Measurements from ENCODE around the gene ATL2. TPM values are rescaled to one million over a fixed set of nuclear protein-coding genes. Genes with fewer than 3 reads are reported as not detected.

ATL2 gene
- total and polyA plus RNA-seq, 5 donors from 2014 or later: 16.0 to 60.9 (median 24.4) TPM

GRCh38 chr2:38265461-38265860, 111.6 kb downstream of the ATL2 start:
- Histone ChIP-seq H3K27ac (ENCODE audit: insufficient read depth, low read length, poor library complexity, severe bottlenecking) (no peak overlapping the region), H3K4me1 (ENCODE audit: control insufficient read depth, insufficient read depth, low read length, poor library complexity, severe bottlenecking) (no peaks in the 10 kb centered on the region), H3K9me3 (ENCODE audit: control insufficient read depth in 2 of 2, low read length in 2 of 2) (peaks cover 0 to 5% of the 10 kb centered on the region in 2 experiments), H3K27me3 (ENCODE audit: control insufficient read depth, insufficient read depth, low read length) (peaks cover 4% of the 10 kb centered on the region), H3K36me3 (ENCODE audit: control insufficient read depth, insufficient read depth, low read length) (no peaks in the 10 kb centered on the region), H3K4me3 (ENCODE audit: low read depth, low read length) (no peak overlapping the region)
- no peak overlapping the region for H3K27ac Mint-ChIP-seq
- DNase-seq: no peak
- no peak for ATAC-seq (ENCODE audit: low read depth in 2 of 2)
- H3K36me3 Mint-ChIP-seq: no peaks in the 10 kb centered on the region
- H3K4me3 Mint-ChIP-seq: no peak overlapping the region
- H3K4me1 Mint-ChIP-seq: peaks cover 0 to 12% (median 3%) of the 10 kb centered on the region in 4 donors
- H3K27me3 Mint-ChIP-seq: peaks cover 14% of the 10 kb centered on the region
- peaks cover 0 to 11% (median 3%) of the 10 kb centered on the region in 7 donors for H3K9me3 Mint-ChIP-seq

GRCh38 chr2:38264396-38265221, 112.5 kb downstream of the ATL2 start:
- H3K4me3 ChIP-seq (ENCODE audit: low read depth, low read length): no peak overlapping the region
- no peaks in the 10 kb centered on the region for H3K36me3 ChIP-seq (ENCODE audit: control insufficient read depth, insufficient read depth, low read length)
- peaks cover 6% of the 10 kb centered on the region for H3K27me3 ChIP-seq (ENCODE audit: control insufficient read depth, insufficient read depth, low read length)
- peaks cover 0 to 14% (median 4%) of the 10 kb centered on the region in 4 donors for H3K4me1 Mint-ChIP-seq
- no peaks in the 10 kb centered on the region for H3K36me3 Mint-ChIP-seq
- H3K4me3 Mint-ChIP-seq: no peak overlapping the region
- no peak for ATAC-seq (ENCODE audit: low read depth in 2 of 2)
- H3K4me1 ChIP-seq (ENCODE audit: control insufficient read depth, insufficient read depth, low read length, poor library complexity, severe bottlenecking): no peaks in the 10 kb centered on the region
- H3K9me3 Mint-ChIP-seq: peaks cover 0 to 11% (median 3%) of the 10 kb centered on the region in 7 donors
- H3K9me3 ChIP-seq (ENCODE audit: control insufficient read depth in 2 of 2, low read length in 2 of 2): peaks cover 0 to 5% of the 10 kb centered on the region in 2 experiments
- peaks cover 19% of the 10 kb centered on the region for H3K27me3 Mint-ChIP-seq
- no peak for DNase-seq
- H3K27ac ChIP-seq (ENCODE audit: insufficient read depth, low read length, poor library complexity, severe bottlenecking): no peak overlapping the region
- H3K27ac Mint-ChIP-seq: peak overlapping the region in 1 of 3 donors; percentile 64

GRCh38 chr2:38263293-38263692, 113.8 kb downstream of the ATL2 start:
- Histone ChIP-seq H3K4me1 (ENCODE audit: control insufficient read depth, insufficient read depth, low read length, poor library complexity, severe bottlenecking) (no peaks in the 10 kb centered on the region), H3K9me3 (ENCODE audit: control insufficient read depth in 2 of 2, low read length in 2 of 2) (peaks cover 0 to 5% of the 10 kb centered on the region in 2 experiments), H3K27ac (ENCODE audit: insufficient read depth, low read length, poor library complexity, severe bottlenecking) (no peak overlapping the region), H3K27me3 (ENCODE audit: control insufficient read depth, insufficient read depth, low read length) (peaks cover 6% of the 10 kb centered on the region), H3K36me3 (ENCODE audit: control insufficient read depth, insufficient read depth, low read length) (no peaks in the 10 kb centered on the region), H3K4me3 (ENCODE audit: low read depth, low read length) (no peak overlapping the region)
- peaks cover 0 to 17% (median 4%) of the 10 kb centered on the region in 4 donors for H3K4me1 Mint-ChIP-seq
- peaks cover 32% of the 10 kb centered on the region for H3K27me3 Mint-ChIP-seq
- no peak overlapping the region for H3K4me3 Mint-ChIP-seq
- no peak overlapping the region for H3K27ac Mint-ChIP-seq
- H3K9me3 Mint-ChIP-seq: peaks cover 0 to 11% (median 3%) of the 10 kb centered on the region in 7 donors
- no peaks in the 10 kb centered on the region for H3K36me3 Mint-ChIP-seq
- DNase-seq: no peak
- no peak for ATAC-seq (ENCODE audit: low read depth in 2 of 2)

GRCh38 chr2:38262069-38262871, 114.8 kb downstream of the ATL2 start:
- H3K27ac ChIP-seq (ENCODE audit: insufficient read depth, low read length, poor library complexity, severe bottlenecking): no peak overlapping the region
- Mint-ChIP-seq H3K4me3 (no peak overlapping the region), H3K4me1 (peaks cover 0 to 17% (median 4%) of the 10 kb centered on the region in 4 donors)

GRCh38 chr2:38261569-38262068, 115.5 kb downstream of the ATL2 start:
- H3K27ac Mint-ChIP-seq: no peak overlapping the region
- no peaks in the 10 kb centered on the region for H3K4me1 ChIP-seq (ENCODE audit: control insufficient read depth, insufficient read depth, low read length, poor library complexity, severe bottlenecking)
- peaks cover 0 to 17% (median 4%) of the 10 kb centered on the region in 4 donors for H3K4me1 Mint-ChIP-seq
- DNase-seq (no peak), ATAC-seq (ENCODE audit: low read depth in 2 of 2) (no peak)
- peaks cover 0 to 5% (median 3%) of the 10 kb centered on the region in 7 donors for H3K9me3 Mint-ChIP-seq
- H3K27me3 Mint-ChIP-seq: peaks cover 37% of the 10 kb centered on the region
- no peaks in the 10 kb centered on the region for H3K36me3 ChIP-seq (ENCODE audit: control insufficient read depth, insufficient read depth, low read length)
- H3K4me3 Mint-ChIP-seq: no peak overlapping the region
- no peaks in the 10 kb centered on the region for H3K36me3 Mint-ChIP-seq
- H3K27me3 ChIP-seq (ENCODE audit: control insufficient read depth, insufficient read depth, low read length): peaks cover 6% of the 10 kb centered on the region
- H3K27ac ChIP-seq (ENCODE audit: insufficient read depth, low read length, poor library complexity, severe bottlenecking): no peak overlapping the region
- peaks cover 0 to 3% of the 10 kb centered on the region in 2 experiments for H3K9me3 ChIP-seq (ENCODE audit: control insufficient read depth in 2 of 2, low read length in 2 of 2)
- H3K4me3 ChIP-seq (ENCODE audit: low read depth, low read length): no peak overlapping the region

More at GRCh38 chr2:38262069-38262871, 114.8 kb downstream of the ATL2 start:
- Mint-ChIP-seq H3K36me3 (no peaks in the 10 kb centered on the region), H3K27ac (no peak overlapping the region), H3K9me3 (peaks cover 0 to 7% (median 3%) of the 10 kb centered on the region in 7 donors), H3K27me3 (peaks cover 37% of the 10 kb centered on the region)
- H3K27me3 ChIP-seq (ENCODE audit: control insufficient read depth, insufficient read depth, low read length): peaks cover 6% of the 10 kb centered on the region
- H3K36me3 ChIP-seq (ENCODE audit: control insufficient read depth, insufficient read depth, low read length): no peaks in the 10 kb centered on the region
- no peak overlapping the region for H3K4me3 ChIP-seq (ENCODE audit: low read depth, low read length)
- ATAC-seq (ENCODE audit: low read depth in 2 of 2) (no peak), DNase-seq (no peak)
- H3K4me1 ChIP-seq (ENCODE audit: control insufficient read depth, insufficient read depth, low read length, poor library complexity, severe bottlenecking): no peaks in the 10 kb centered on the region
- peaks cover 0 to 5% of the 10 kb centered on the region in 2 experiments for H3K9me3 ChIP-seq (ENCODE audit: control insufficient read depth in 2 of 2, low read length in 2 of 2)

- no peak overlapping the region for H3K27ac Mint-ChIP-seq
- H3K27ac ChIP-seq (ENCODE audit: insufficient read depth, low read length, poor library complexity, severe bottlenecking): no peak overlapping the region
- H3K4me1 ChIP-seq (ENCODE audit: control insufficient read depth, insufficient read depth, low read length, poor library complexity, severe bottlenecking): no peaks in the 10 kb centered on the region
- no peak for ATAC-seq (ENCODE audit: low read depth in 2 of 2)
- H3K27me3 Mint-ChIP-seq: peaks cover 37% of the 10 kb centered on the region
- DNase-seq: peak in 2 of 3 donors; percentile 6 to 15
- no peaks in the 10 kb centered on the region for H3K36me3 Mint-ChIP-seq
- H3K36me3 ChIP-seq (ENCODE audit: control insufficient read depth, insufficient read depth, low read length): no peaks in the 10 kb centered on the region
- H3K4me3 ChIP-seq (ENCODE audit: low read depth, low read length): peak overlapping the region; percentile 37
- H3K4me1 Mint-ChIP-seq: peaks cover 0 to 17% (median 4%) of the 10 kb centered on the region in 4 donors
- H3K9me3 Mint-ChIP-seq: peaks cover 0 to 5% (median 2%) of the 10 kb centered on the region in 7 donors
- H3K9me3 ChIP-seq (ENCODE audit: control insufficient read depth in 2 of 2, low read length in 2 of 2): peaks cover 0 to 1% of the 10 kb centered on the region in 2 experiments
- peak overlapping the region in 2 of 4 donors; percentile 63 to 79 for H3K4me3 Mint-ChIP-seq
- peaks cover 6% of the 10 kb centered on the region for H3K27me3 ChIP-seq (ENCODE audit: control insufficient read depth, insufficient read depth, low read length)
These were observed 116.1 kb downstream of the ATL2 start for GRCh38 chr2:38260972-38261371.

- Histone ChIP-seq H3K27me3 (ENCODE audit: control insufficient read depth, insufficient read depth, low read length) (peaks cover 6% of the 10 kb centered on the region), H3K4me1 (ENCODE audit: control insufficient read depth, insufficient read depth, low read length, poor library complexity, severe bottlenecking) (no peaks in the 10 kb centered on the region), H3K36me3 (ENCODE audit: control insufficient read depth, insufficient read depth, low read length) (no peaks in the 10 kb centered on the region), H3K9me3 (ENCODE audit: control insufficient read depth in 2 of 2, low read length in 2 of 2) (no peaks in the 10 kb centered on the region), H3K4me3 (ENCODE audit: low read depth, low read length) (peak overlapping the region; percentile 37), H3K27ac (ENCODE audit: insufficient read depth, low read length, poor library complexity, severe bottlenecking) (no peak overlapping the region)
- no peak for ATAC-seq (ENCODE audit: low read depth in 2 of 2)
- Mint-ChIP-seq H3K27ac (no peak overlapping the region), H3K4me3 (peak overlapping the region in 3 of 4 donors; percentile 63 to 79 (median 75)), H3K9me3 (peaks cover 0 to 4% (median under 1%) of the 10 kb centered on the region in 7 donors), H3K4me1 (peaks cover 0 to 17% (median 4%) of the 10 kb centered on the region in 4 donors), H3K27me3 (peaks cover 37% of the 10 kb centered on the region), H3K36me3 (no peaks in the 10 kb centered on the region)
- DNase-seq: no peak
These were observed 116.6 kb downstream of the ATL2 start for GRCh38 chr2:38260469-38260868.
